HepG2 (cell line): ENCODE measurements around the gene LECT2. TPM values are rescaled to one million over a fixed set of nuclear protein-coding genes. Genes with fewer than 3 reads are reported as not detected.

Experiments
- ATAC-seq: fragments of 200-7000 bp; cut with Tn5 transposase; 3 replicates; pipeline ENCODE4 v1.9.1; 2020; ENCODE audit warnings: mild to moderate bottlenecking, moderate library complexity
- BruUV-seq: library from RNA; stranded (reverse); fragments of 400-500 nt; replicated peaks from 2 replicates; lab custom pipeline; 2021; lab: Mats Ljungman, UMichigan
- CTCF ChIA-PET: fragments of 300-600 bp; formaldehyde crosslinking; extraction: SDS; loops from one replicate; lab custom pipeline; 2021; ENCODE audit warnings: low total read pairs, inconsistent platforms, low intra/inter-chr PET ratio; lab: Yijun Ruan, JAX
- POLR2A ChIA-PET: fragments of 350-600 bp; sonication (Branson Sonifier 250); formaldehyde crosslinking; loops from one replicate; lab custom pipeline; 2020; ENCODE audit warnings: antibody characterized with exemption, inconsistent platforms; lab: Yijun Ruan, JAX
- DNase-seq: peaks from one replicate; pipeline ENCODE4 v3.0.0-alpha.2; 2015; ENCODE audit warnings: low spot score
- FAIRE-seq: peaks from 3 replicates; lab custom pipeline; 2011; peaks lifted over from hg19 to GRCh38; lab: Jason Lieb, UNC
- H2AFZ ChIP-seq: one replicate; pipeline ENCODE4 v1.6.1; 2011; ENCODE audit warnings: low read length, inconsistent platforms
- H3K27ac ChIP-seq: fragments of 300-600 bp; 3 replicates; pipeline ENCODE4 v1.8.0; 2011; ENCODE audit warnings: mixed run types, mild to moderate bottlenecking, mixed read lengths, low read length, inconsistent platforms; ENCODE audit not compliant: insufficient read depth; ENCODE audit errors: extremely low read length
- H3K27me3 ChIP-seq, 2 experiments: fragments of 200-600 bp in 1 of 2; 2 replicates in 1 of 2; 3 replicates in 1 of 2; pipeline versions ENCODE4 v1.6.0 to v1.8.0; 2011; ENCODE audit warnings: low read length in 2 of 2, mild to moderate bottlenecking in 2 of 2, moderate library complexity in 2 of 2, inconsistent platforms in 1 of 2; ENCODE audit not compliant: insufficient read depth in 2 of 2, control insufficient read depth in 1 of 2
- H3K36me3 ChIP-seq, 2 experiments: fragments of 200-600 bp in 1 of 2; replicated peaks in 1 of 2; 2 replicates in 1 of 2; 3 replicates in 1 of 2; pipeline versions ENCODE4 v1.5.1 to v1.8.0; 2011; ENCODE audit warnings: low read length in 2 of 2, inconsistent platforms in 1 of 2; ENCODE audit not compliant: insufficient read depth in 2 of 2, control insufficient read depth in 1 of 2
- H3K4me1 ChIP-seq: 2 replicates; pipeline ENCODE4 v1.5.1; 2012; ENCODE audit warnings: low read length, inconsistent platforms; ENCODE audit not compliant: insufficient read depth
- H3K4me2 ChIP-seq: 2 replicates; pipeline ENCODE4 v1.6.0; 2011; ENCODE audit warnings: low read depth, low read length, inconsistent platforms
- H3K4me3 ChIP-seq, 3 experiments: fragments of 200-600 bp in 1 of 3; sonication (generic), shearing (Covaris generic) in 1 of 3; replicated peaks in 1 of 3; 2 replicates each; pipeline ENCODE4 v1.5.1; 2011 to 2016; ENCODE audit warnings: low read length in 3 of 3, inconsistent platforms in 2 of 3, low read depth in 2 of 3, mild to moderate bottlenecking in 2 of 3, control low read depth in 1 of 3, mixed read lengths in 1 of 3; ENCODE audit not compliant: insufficient read depth in 1 of 3
- H3K79me2 ChIP-seq: one replicate; pipeline ENCODE4 v1.6.1; 2011; ENCODE audit warnings: low read length, inconsistent platforms; ENCODE audit not compliant: insufficient read depth
- H3K9ac ChIP-seq: 2 replicates; pipeline ENCODE4 v1.6.0; 2011; ENCODE audit warnings: mild to moderate bottlenecking, low read depth, low read length, inconsistent platforms; ENCODE audit not compliant: insufficient read depth
- H3K9me3 ChIP-seq: 2 replicates; pipeline ENCODE4 v1.5.1; 2012; ENCODE audit warnings: mild to moderate bottlenecking, low read length
- H4K20me1 ChIP-seq: 2 replicates; pipeline ENCODE4 v1.6.0; 2011; ENCODE audit warnings: inconsistent platforms, mild to moderate bottlenecking, low read length, moderate library complexity; ENCODE audit not compliant: insufficient read depth
- CBX2 ChIP-seq, 2 experiments: fragments of 200-600 bp in 1 of 2; sonication (generic); formaldehyde crosslinking in 1 of 2; IDR thresholded peaks; 2 replicates each; pipeline versions ENCODE4 v1.7.0 to v1.8.1; 2018 to 2022; ENCODE audit warnings: low read depth in 2 of 2, low read length in 1 of 2, mild to moderate bottlenecking in 1 of 2, missing genetic modification reagents in 1 of 2
- NR2F6 ChIP-seq, 2 experiments: IDR thresholded peaks; 2 replicates each; pipeline ENCODE4 v1.6.1; 2016; ENCODE audit warnings: antibody characterized with exemption in 1 of 2, mild to moderate bottlenecking in 1 of 2
- RAD21 ChIP-seq: fragments of 450-650 bp; formaldehyde crosslinking; IDR thresholded peaks from 2 replicates; pipeline ENCODE4 v1.5.0; 2020; ENCODE audit warnings: mild to moderate bottlenecking
- RNF2 ChIP-seq: fragments of 450-650 bp; conservative IDR thresholded peaks from 2 replicates; pipeline ENCODE4 v1.6.1; 2016; ENCODE audit warnings: low read depth
- ZNF253 ChIP-seq: sonication (generic); formaldehyde crosslinking; IDR thresholded peaks from 2 replicates; pipeline ENCODE4 v1.8.0; 2022; ENCODE audit warnings: mild to moderate bottlenecking, missing genetic modification reagents, borderline replicate concordance
- ZNF605 ChIP-seq: sonication (generic); formaldehyde crosslinking; IDR thresholded peaks from 2 replicates; pipeline ENCODE4 v1.8.0; 2022; ENCODE audit warnings: mild to moderate bottlenecking, missing genetic modification reagents
- WGBS: methylation state at CpG from one replicate; pipeline ENCODE4 v1.1.6; 2017; ENCODE audit warnings: low lambda C conversion rate; 5-methylcytosine and 5-hydroxymethylcytosine counted together
- in situ Hi-C: cut with HindIII; loops from 2 replicates; pipeline ENCODE4 v1.10.0; 2017; ENCODE audit warnings: low pct_unique_long_range_greater_than_20kb; ENCODE audit not compliant: extremely low pct_ligation_motif_present
- intact Hi-C: fragments of 100-400 bp; cut with micrococcal nuclease; formaldehyde crosslinking; loops from one replicate; pipeline ENCODE4 v1.10.0; 2022; ENCODE audit not compliant: unreplicated experiment
- polyA plus RNA-seq, 8 experiments: library from polyadenylated mRNA; depleted of rRNA in 3 of 8; stranded (reverse) in 7 of 8; unstranded in 1 of 8; fragments of >200 nt; fragmentation: Illumina TruSeq in 4 of 8; extraction: Trizol in 4 of 8; gene quantifications; 2 replicates each; pipeline versions ENCODE4 v1.2.1 to v1.2.3, GENCODE V29; 2011 to 2016; ENCODE audit warnings: low read depth in 4 of 8, missing spikeins in 1 of 8, mixed read lengths in 1 of 8; ENCODE audit not compliant: insufficient read depth in 1 of 8
- total RNA-seq, 5 experiments: library from RNA; depleted of rRNA; stranded (reverse); fragments of >200 nt; fragmentation: Illumina TruSeq; extraction: Trizol; gene quantifications; 2 replicates each; pipeline ENCODE4 v1.2.3, GENCODE V29; 2016; ENCODE audit warnings: low read depth in 1 of 5
- TF ChIP-seq, protein P1 (sequence below): IDR thresholded peaks from 2 replicates; pipeline ENCODE4 v1.6.1; 2016; ENCODE audit warnings: mild to moderate bottlenecking

The LECT2 gene
- total and polyA plus RNA-seq, 2 of the 13 experiments (the other 11 are each of a cell fraction or from before 2014, with no cell fraction given), result not detected

DNA sequence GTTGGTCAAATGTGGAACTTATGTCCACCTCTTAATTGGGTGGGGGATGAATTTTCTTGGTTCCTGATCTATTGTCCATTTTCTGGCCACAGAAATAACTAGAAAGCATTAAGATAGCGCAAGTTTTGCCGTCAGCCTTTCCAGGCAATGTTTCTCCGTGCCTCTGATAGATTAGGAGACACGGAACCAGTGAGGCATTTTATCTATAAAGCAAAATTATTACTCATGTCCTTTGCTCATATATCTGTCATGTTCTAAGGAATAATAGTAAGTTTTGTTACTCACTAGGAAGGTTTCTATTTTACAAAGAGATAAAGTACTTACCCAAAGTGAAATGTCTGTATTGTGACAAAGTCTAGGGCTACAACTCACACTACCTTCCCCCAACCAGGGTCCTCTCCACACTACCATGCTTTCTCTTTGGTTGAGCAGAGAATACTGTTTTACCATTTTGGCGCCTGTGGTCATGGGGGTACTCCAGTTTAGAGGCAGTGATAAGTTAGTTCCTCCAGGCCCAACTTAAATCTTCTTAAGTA is 39.2 kb downstream of the LECT2 start (continued):
- TF ChIP-seq, protein P1, sequence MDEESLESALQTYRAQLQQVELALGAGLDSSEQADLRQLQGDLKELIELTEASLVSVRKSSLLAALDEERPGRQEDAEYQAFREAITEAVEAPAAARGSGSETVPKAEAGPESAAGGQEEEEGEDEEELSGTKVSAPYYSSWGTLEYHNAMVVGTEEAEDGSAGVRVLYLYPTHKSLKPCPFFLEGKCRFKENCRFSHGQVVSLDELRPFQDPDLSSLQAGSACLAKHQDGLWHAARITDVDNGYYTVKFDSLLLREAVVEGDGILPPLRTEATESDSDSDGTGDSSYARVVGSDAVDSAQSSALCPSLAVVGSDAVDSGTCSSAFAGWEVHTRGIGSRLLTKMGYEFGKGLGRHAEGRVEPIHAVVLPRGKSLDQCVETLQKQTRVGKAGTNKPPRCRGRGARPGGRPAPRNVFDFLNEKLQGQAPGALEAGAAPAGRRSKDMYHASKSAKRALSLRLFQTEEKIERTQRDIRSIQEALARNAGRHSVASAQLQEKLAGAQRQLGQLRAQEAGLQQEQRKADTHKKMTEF (CRISPR knock-in tag), result no peak
- TF ChIP-seq ZNF253 (CRISPR knock-in tag) (no peak), ZNF605 (CRISPR knock-in tag) (no peak), RAD21 (no peak)

DNA sequence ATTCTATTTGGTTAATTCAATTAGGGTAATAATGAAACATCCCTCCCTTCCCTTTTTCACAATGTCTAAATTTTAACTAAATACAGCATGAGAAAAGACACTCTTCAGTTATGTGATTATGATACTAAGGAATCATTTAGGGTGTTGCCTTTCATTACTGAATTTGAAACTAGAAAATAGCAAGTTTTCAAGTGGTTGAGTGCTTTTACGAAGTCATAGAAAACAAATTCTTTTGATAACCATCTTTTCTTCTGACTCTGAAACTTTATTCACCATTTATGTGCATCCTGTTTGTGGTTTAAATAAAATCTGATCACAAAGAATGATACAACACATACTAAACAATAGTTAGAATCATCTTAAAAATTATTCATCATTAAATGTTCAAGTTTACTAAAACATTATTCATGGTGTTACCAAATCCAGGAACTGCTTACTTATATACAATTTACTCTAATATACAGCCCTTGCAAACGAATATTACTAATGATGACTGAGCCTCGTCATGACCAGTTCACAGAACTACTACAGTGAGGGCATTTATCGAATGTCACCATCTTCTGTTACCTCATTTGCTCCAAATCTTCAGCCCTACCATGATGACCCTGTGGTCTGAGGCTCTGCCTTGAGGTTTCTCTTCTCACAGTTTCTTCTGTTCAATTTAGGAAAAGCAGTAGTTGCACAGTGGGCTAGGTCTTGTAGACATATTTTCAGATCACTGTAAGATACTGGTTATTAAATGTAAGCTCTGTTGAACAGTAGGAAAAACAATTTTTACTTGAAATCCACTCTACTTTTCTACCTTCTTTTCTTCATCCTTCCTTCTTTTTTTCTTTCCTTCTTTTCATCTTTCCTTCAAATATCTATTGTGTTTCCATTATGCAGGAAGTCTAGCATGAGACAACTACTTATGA is 40.8 kb downstream of the LECT2 start:
- H3K9me3 ChIP-seq, result no peaks in the 10 kb centered on the region
- ATAC-seq (no peak), FAIRE-seq (no peak), DNase-seq (no peak)
- intact Hi-C loops, result no loop called here
- H3K79me2 ChIP-seq, result no peaks in the 10 kb centered on the region
- H3K4me2 ChIP-seq, result no peak overlapping the region
- H3K4me3 ChIP-seq, result no peak overlapping the region
- WGBS, result under 1% methylated on average over 4 of the region's 4 CpGs
- H3K27ac ChIP-seq, result no peak overlapping the region
- BruUV-seq, result no TSS peak
- H3K4me1 ChIP-seq, result no peaks in the 10 kb centered on the region
- H3K9ac ChIP-seq, result no peak overlapping the region
- no peaks in the 10 kb centered on the region for H4K20me1 ChIP-seq
- TF ChIP-seq NR2F6 (IDR thresholded peaks at IDR 0.05) (no peak), NR2F6 (CRISPR knock-in tag; IDR thresholded peaks at IDR 0.05) (no peak), RNF2 (peak; percentile 65; the same call in 1 of the 2 replicates), CBX2 (IDR thresholded peaks at IDR 0.05; ENCODE audit: low read depth, low read length) (peak; percentile 85; the same call in 1 of the 2 replicates), CBX2 (CRISPR knock-in tag; IDR thresholded peaks at IDR 0.05; ENCODE audit: low read depth) (no peak)
- no peaks in the 10 kb centered on the region for H3K36me3 ChIP-seq
- POLR2A ChIA-PET, result no interaction called here
- CTCF ChIA-PET, result no interaction called here
- in situ Hi-C loops, result no loop called here
- no peak overlapping the region for H2AFZ ChIP-seq
- H3K27me3 ChIP-seq, result peaks cover 2 to 73% of the 10 kb centered on the region in 2 experiments; a peak in 4 of 5 replicates
